T-helper 17 cell (primary cell): ENCODE data around the gene KRT28. TPM values are rescaled to one million over a fixed set of nuclear protein-coding genes. Genes with fewer than 3 reads are reported as not detected.
A peak's percentile ranks its signal among the peaks of the same experiment; 100 is the strongest.

Experiments
- ATAC-seq: fragments of 150-1000 bp; cut with Tn5 transposase; 2 replicates; pipeline ENCODE4 v1.10.0; 2021; ENCODE audit warnings: mild to moderate bottlenecking, moderate library complexity
- DNase-seq, 3 donors: peaks; one replicate each; pipeline versions ENCODE4 v3.0.0 to v3.0.0-alpha.2; 2020 to 2021
- H3K9me3 ChIP-seq: one replicate; pipeline ENCODE4 v1.7.0; 2013; ENCODE audit warnings: low read length, mild to moderate bottlenecking; ENCODE audit not compliant: control insufficient read depth, poor library complexity, severe bottlenecking
- H3K27ac Mint-ChIP-seq: one replicate; pipeline ENCODE4 v1.8.0; 2022; ENCODE audit warnings: mild to moderate bottlenecking, moderate library complexity, mixed read lengths
- H3K27me3 Mint-ChIP-seq: one replicate; pipeline ENCODE4 v1.8.0; 2022; ENCODE audit warnings: mixed read lengths
- H3K36me3 Mint-ChIP-seq: one replicate; pipeline ENCODE4 v1.8.0; 2022; ENCODE audit warnings: low read depth, mixed read lengths
- H3K4me1 Mint-ChIP-seq: one replicate; pipeline ENCODE4 v1.8.0; 2022; ENCODE audit warnings: mild to moderate bottlenecking, mixed read lengths
- H3K4me3 Mint-ChIP-seq: one replicate; pipeline ENCODE4 v1.8.0; 2022; ENCODE audit warnings: mild to moderate bottlenecking, moderate library complexity, mixed read lengths
- total RNA-seq, 4 donors: library from RNA in 2 of 4; stranded (reverse) in 2 of 4; gene quantifications; one replicate each; pipeline ENCODE4 v1.2.3 and lab custom pipeline; 2022 to 2026

Gene KRT28
- total RNA-seq, 2 donors from 2014 or later = not detected

- no peaks in the 10 kb centered on the region for H3K36me3 Mint-ChIP-seq
- H3K9me3 ChIP-seq = no peaks in the 10 kb centered on the region
- ATAC-seq (no peak), DNase-seq (no peak)
- H3K27me3 Mint-ChIP-seq = peaks cover 41% of the 10 kb centered on the region
- H3K4me1 Mint-ChIP-seq = no peaks in the 10 kb centered on the region
- no peak overlapping the region for H3K27ac Mint-ChIP-seq
- H3K4me3 Mint-ChIP-seq = no peak overlapping the region
Observed at GRCh38 chr17:40791111-40791510, 8.6 kb downstream of the KRT28 start.

GRCh38 chr17:40782450-40782849 lies 17.3 kb downstream of the KRT28 start, which contains the start of gene KRT27:
KRT27 (minus strand) TSS chr17:40782550; CDS start chr17:40782493, 57 bp downstream.
- ATAC-seq (no peak), DNase-seq (no peak)
- Mint-ChIP-seq H3K27me3 (peaks cover 67% of the 10 kb centered on the region), H3K4me3 (no peak within 1 kb of the TSS), H3K36me3 (peaks cover 2% of the 10 kb centered on the region), H3K27ac (no peak within 1 kb of the TSS), H3K4me1 (peaks cover 2% of the 10 kb centered on the region)
- no peaks in the 10 kb centered on the region for H3K9me3 ChIP-seq

GRCh38 chr17:40779181-40779909 lies 20.4 kb downstream of the KRT28 start:
- peak in 1 of 3 donors; percentile 9 for DNase-seq
- ATAC-seq = peak; percentile 69
- H3K4me3 Mint-ChIP-seq = peak overlapping the region; percentile 61

GRCh38 chr17:40778461-40778860 lies 21.3 kb downstream of the KRT28 start:
- no peaks in the 10 kb centered on the region for H3K4me1 Mint-ChIP-seq
- no peak for DNase-seq

More at GRCh38 chr17:40779181-40779909, 20.4 kb downstream of the KRT28 start:
- peaks cover 81% of the 10 kb centered on the region for H3K27me3 Mint-ChIP-seq
- H3K36me3 Mint-ChIP-seq = no peaks in the 10 kb centered on the region
- peak overlapping the region; percentile 24 for H3K27ac Mint-ChIP-seq
- no peaks in the 10 kb centered on the region for H3K4me1 Mint-ChIP-seq
- no peaks in the 10 kb centered on the region for H3K9me3 ChIP-seq

GRCh38 chr17:40777971-40778370 lies 21.8 kb downstream of the KRT28 start:
- H3K9me3 ChIP-seq = no peaks in the 10 kb centered on the region
- no peaks in the 10 kb centered on the region for H3K36me3 Mint-ChIP-seq
- DNase-seq = no peak
- H3K4me3 Mint-ChIP-seq = no peak overlapping the region
- H3K27ac Mint-ChIP-seq = no peak overlapping the region
- ATAC-seq = no peak
- H3K4me1 Mint-ChIP-seq = no peaks in the 10 kb centered on the region
- peaks cover 74% of the 10 kb centered on the region for H3K27me3 Mint-ChIP-seq

More at GRCh38 chr17:40778461-40778860, 21.3 kb downstream of the KRT28 start:
- H3K9me3 ChIP-seq = no peaks in the 10 kb centered on the region
- no peak for ATAC-seq
- Mint-ChIP-seq H3K27ac (no peak overlapping the region), H3K36me3 (no peaks in the 10 kb centered on the region), H3K27me3 (peaks cover 79% of the 10 kb centered on the region), H3K4me3 (no peak overlapping the region)

- Mint-ChIP-seq H3K27me3 (peaks cover 74% of the 10 kb centered on the region), H3K36me3 (no peaks in the 10 kb centered on the region), H3K4me3 (no peak overlapping the region), H3K4me1 (no peaks in the 10 kb centered on the region), H3K27ac (no peak overlapping the region)
- DNase-seq = no peak
- ATAC-seq = no peak
- H3K9me3 ChIP-seq = no peaks in the 10 kb centered on the region
Observed at GRCh38 chr17:40777459-40777858, 22.3 kb downstream of the KRT28 start.

GRCh38 chr17:40775945-40776344 lies 23.8 kb downstream of the KRT28 start:
- no peak overlapping the region for H3K27ac Mint-ChIP-seq
- H3K27me3 Mint-ChIP-seq = peaks cover 74% of the 10 kb centered on the region
- ATAC-seq (no peak), DNase-seq (no peak)
- no peaks in the 10 kb centered on the region for H3K36me3 Mint-ChIP-seq
- no peaks in the 10 kb centered on the region for H3K4me1 Mint-ChIP-seq
- H3K4me3 Mint-ChIP-seq = no peak overlapping the region
- no peaks in the 10 kb centered on the region for H3K9me3 ChIP-seq

GRCh38 chr17:40772101-40772500 lies 27.7 kb downstream of the KRT28 start, which contains the start of gene KRT26:
KRT26 (minus strand) TSS chr17:40772201; CDS start chr17:40772113, 88 bp downstream.
- H3K27me3 Mint-ChIP-seq = peaks cover 51% of the 10 kb centered on the region
- H3K9me3 ChIP-seq = no peaks in the 10 kb centered on the region
- no peak for DNase-seq
- no peaks in the 10 kb centered on the region for H3K4me1 Mint-ChIP-seq
- ATAC-seq = no peak
- H3K36me3 Mint-ChIP-seq = no peaks in the 10 kb centered on the region
- H3K4me3 Mint-ChIP-seq = peak within 1 kb of the TSS; percentile 33
- no peak within 1 kb of the TSS for H3K27ac Mint-ChIP-seq

GRCh38 chr17:40765657-40766056 lies 34.1 kb downstream of the KRT28 start:
- peaks cover 16% of the 10 kb centered on the region for H3K27me3 Mint-ChIP-seq
- ATAC-seq (no peak), DNase-seq (no peak)
- no peak overlapping the region for H3K4me3 Mint-ChIP-seq
- H3K4me1 Mint-ChIP-seq = no peaks in the 10 kb centered on the region
- no peaks in the 10 kb centered on the region for H3K36me3 Mint-ChIP-seq
- H3K27ac Mint-ChIP-seq = no peak overlapping the region
- peaks cover 4% of the 10 kb centered on the region for H3K9me3 ChIP-seq

- Mint-ChIP-seq H3K4me3 (no peak overlapping the region), H3K27me3 (peaks cover 10% of the 10 kb centered on the region)
- peaks cover 13% of the 10 kb centered on the region for H3K9me3 ChIP-seq
Observed at GRCh38 chr17:40763752-40764151, 36.0 kb downstream of the KRT28 start.

GRCh38 chr17:40760105-40761016 lies 39.4 kb downstream of the KRT28 start:
- no peaks in the 10 kb centered on the region for H3K4me1 Mint-ChIP-seq
- H3K27ac Mint-ChIP-seq = no peak overlapping the region
- ATAC-seq = no peak
- no peak overlapping the region for H3K4me3 Mint-ChIP-seq
- H3K27me3 Mint-ChIP-seq = peaks cover 12% of the 10 kb centered on the region
- no peak for DNase-seq
- no peaks in the 10 kb centered on the region for H3K36me3 Mint-ChIP-seq
- peaks cover 13% of the 10 kb centered on the region for H3K9me3 ChIP-seq

More at GRCh38 chr17:40763752-40764151, 36.0 kb downstream of the KRT28 start:
- DNase-seq (no peak), ATAC-seq (no peak)
- no peaks in the 10 kb centered on the region for H3K36me3 Mint-ChIP-seq
- H3K27ac Mint-ChIP-seq = no peak overlapping the region
- no peaks in the 10 kb centered on the region for H3K4me1 Mint-ChIP-seq

- Mint-ChIP-seq H3K4me3 (no peak within 1 kb of the TSS), H3K27ac (no peak within 1 kb of the TSS), H3K36me3 (no peaks in the 10 kb centered on the region), H3K4me1 (no peaks in the 10 kb centered on the region), H3K27me3 (peaks cover 22% of the 10 kb centered on the region)
- ATAC-seq = no peak
- peaks cover 6% of the 10 kb centered on the region for H3K9me3 ChIP-seq
- no peak for DNase-seq
Observed at GRCh38 chr17:40755231-40755630, 44.5 kb downstream of the KRT28 start, which contains the start of gene KRT25. KRT25 (minus strand) TSS chr17:40755331; CDS start chr17:40755271, 60 bp downstream.

- H3K4me1 Mint-ChIP-seq = no peaks in the 10 kb centered on the region
- peaks cover 32% of the 10 kb centered on the region for H3K27me3 Mint-ChIP-seq
- no peak overlapping the region for H3K27ac Mint-ChIP-seq
- ATAC-seq (no peak), DNase-seq (no peak)
- no peaks in the 10 kb centered on the region for H3K36me3 Mint-ChIP-seq
- no peaks in the 10 kb centered on the region for H3K9me3 ChIP-seq
- no peak overlapping the region for H3K4me3 Mint-ChIP-seq
Observed at GRCh38 chr17:40753804-40754203, 46.0 kb downstream of the KRT28 start.
